GM18526 (cell line): ENCODE data around the gene APH1B.

Source experiments
- POLR2A ChIP-seq: IDR thresholded peaks from 3 replicates; pipeline ENCODE4 v1.6.1; 2011; ENCODE audit not compliant: insufficient read length; ENCODE audit errors: extremely low read depth

Gene APH1B

DNA sequence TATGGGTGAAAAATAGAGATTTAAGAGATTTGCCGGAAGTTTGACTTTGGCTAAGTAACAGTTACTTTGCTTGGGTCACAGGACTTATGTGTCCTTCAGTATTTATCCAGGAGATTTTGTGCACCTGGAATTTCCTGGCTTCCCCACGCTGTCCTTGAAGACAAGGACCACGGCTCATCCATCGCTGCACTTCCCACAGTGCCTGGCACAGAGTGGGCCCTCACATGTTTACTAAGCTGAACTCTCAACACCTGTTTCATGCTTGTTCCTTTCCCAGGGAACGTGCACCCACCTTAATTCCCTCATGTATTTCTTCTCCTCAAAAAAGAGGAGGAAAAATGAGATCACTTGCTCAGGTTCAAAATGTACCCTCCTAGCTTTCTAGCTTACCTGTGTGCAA is 72.2 kb downstream of the APH1B start:
- TF ChIP-seq POLR2A, result no peak

DNA sequence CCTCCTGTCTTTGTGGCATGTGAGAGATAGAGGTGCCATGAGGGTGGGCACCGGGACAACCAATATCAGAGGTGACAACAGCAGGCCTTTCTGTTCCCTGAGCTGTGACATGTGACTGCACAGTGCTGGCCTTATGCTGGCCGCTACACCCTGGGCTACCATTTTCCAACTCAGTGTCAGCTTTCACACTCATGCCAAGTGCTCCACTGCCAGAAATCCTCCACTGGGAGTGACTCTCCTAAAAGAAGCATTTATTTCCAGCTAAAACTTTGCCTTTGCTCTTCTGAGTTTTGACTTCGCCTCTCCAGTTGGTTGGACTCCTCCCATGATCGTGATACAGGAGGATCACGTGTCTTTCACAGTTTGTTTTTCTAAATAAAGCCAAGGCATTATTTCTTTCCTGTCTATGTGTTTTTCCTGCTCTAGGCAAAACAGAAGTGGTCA is 72.8 kb downstream of the APH1B start:
- no peak for TF ChIP-seq POLR2A

DNA sequence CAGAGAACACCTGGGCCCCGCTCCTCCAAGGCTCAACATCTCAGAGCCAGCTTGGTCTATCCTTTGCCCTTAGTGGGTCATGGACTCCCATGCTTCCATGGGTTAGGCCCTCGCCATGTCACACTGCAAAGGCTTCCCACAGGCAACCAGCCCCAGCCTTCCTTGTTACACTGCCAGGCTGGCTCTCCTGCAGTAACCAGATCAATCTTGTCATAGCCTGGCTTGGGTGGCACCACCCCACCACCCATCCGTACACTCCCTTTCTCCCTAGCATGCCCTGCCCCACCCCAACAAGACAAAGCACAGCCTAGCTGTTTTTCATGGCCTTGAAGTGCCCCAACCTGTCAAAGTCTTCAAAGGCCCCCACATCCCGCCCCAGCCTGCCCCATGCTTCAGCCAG is 73.8 kb downstream of the APH1B start:
- TF ChIP-seq POLR2A, result no peak

DNA sequence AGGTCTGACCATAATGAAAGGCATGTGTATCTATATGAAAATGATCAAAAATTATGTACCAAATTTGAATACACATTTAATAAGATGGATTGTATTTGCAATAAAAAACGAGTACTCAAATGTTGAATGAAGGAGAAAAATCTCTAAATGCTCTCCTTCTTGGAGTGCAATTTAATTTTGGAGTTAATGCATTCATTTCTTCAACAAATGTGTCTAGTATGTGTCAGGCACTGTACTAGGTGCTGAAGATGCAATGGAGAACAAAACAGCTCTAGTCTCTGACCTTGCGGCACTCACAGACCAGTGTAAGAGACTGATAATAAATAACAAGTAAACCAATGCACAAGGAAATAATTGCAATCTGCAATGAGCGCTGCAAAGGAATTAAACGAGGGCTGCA is 75.4 kb downstream of the APH1B start:
- TF ChIP-seq POLR2A, result no peak

DNA sequence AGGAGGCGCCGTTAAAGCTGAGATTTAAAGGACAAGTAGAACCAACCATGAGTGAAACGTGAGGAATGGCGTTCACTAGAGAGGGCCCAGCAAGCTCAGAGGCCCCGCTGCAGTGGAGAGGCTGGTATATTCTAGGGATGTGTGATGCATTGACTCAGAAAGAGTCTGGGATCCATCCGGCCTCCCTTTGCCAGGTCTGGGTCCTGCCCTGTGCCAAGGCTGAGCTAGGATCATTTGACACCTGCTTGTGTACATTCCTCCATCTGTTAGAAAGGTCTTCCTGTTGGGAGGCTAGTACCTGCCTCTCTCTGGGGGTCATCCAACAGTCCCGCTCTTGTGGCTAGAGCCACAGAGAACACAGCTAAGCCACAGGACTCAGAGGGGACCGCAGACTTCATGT is 75.9 kb downstream of the APH1B start:
- TF ChIP-seq POLR2A, result no peak

DNA sequence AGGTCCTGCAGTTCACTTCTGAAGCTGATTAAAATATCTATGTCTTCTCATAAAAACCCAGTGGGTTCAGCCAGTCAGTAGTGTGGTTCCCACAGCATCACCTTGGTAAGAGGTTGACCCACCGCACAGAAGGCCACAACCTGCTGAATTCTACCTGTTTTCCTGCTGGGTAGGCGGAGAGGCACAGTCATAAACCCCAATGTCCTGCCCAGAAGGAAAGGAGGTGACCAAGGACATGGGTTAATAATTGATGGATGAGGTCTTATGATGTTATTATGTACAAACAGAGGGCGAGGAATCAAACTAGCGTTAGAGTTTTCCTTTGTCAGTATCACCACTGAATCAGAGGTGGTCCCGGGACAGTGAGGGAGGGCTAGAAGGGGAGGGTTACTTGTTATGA is 76.5 kb downstream of the APH1B start:
- TF ChIP-seq POLR2A, result no peak

DNA sequence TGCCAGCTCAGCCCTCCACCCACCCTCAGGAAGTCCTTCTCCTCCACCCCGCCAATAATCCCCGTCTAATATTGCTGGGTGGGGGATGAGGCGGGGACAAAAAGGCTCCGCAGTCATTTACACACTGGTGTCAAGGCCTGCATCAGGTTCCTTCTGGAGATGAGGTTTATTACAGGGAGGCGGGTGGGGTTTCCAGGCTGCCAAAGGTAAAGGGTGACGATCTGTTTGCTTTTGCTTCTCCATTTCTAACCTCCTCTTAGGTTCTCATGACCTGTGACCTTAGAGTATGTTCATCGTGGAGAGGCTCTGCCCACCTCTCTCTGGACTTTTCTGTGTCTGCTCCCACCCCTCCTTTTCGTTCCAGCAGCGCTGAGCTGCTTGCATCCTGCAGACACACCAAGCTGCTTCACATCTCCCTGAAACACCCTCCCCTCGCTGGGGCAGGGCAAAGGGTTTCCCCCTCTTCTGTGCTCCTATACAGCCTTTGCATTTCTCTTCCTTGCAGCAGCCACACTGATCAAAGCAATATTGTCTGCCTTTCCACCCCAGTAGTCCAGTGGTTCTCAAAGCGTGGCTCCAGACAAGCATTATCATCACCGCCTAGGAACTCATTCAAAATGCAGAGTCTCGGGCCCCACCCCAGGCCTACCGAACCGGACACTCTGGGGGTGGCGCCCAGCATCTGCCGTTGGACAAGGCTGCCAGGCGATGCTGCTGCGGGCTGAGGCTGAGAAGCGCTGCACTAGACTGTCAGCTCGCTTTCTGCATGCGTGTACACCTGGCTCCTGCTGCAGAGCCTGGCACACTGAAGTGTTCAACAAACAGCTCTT is 77.6 kb downstream of the APH1B start:
- TF ChIP-seq POLR2A, result no peak

DNA sequence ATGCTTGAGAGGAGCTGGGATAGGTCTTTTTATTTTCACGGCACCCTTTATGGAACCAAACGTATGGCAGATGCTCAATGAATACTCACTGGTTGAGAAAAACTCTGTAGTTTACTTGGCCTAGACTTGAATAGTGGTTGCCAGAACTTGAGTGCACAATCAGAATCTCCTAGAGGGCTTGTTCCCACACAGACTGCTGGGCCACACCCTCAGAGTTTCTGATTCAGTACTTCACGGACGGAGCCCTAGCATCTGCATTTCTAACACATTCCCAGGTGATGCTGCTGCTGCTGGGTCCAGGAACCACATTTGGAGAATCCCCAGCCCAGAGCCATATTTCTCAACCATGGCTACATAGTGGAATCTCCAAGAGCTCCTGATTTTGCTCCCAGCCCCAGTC is 79.7 kb downstream of the APH1B start:
- TF ChIP-seq POLR2A, result no peak

DNA sequence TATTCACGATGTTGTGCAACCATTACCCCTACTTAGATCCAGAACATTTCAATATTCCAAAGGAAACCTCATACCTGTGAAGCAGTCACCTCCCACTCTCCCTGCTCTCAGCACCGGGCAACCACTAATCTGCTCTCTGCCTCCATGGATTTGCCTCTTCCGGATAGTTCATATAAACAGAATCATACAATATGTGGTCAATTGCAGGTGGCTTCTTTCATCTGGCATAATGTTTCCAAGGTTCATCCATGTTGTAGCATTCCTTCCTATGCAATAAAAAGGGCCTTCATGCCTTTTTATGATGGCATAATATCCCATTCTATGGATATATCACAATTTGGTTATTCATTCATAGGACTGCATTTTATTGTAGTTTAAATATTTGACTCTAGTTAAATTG is 80.3 kb downstream of the APH1B start:
- TF ChIP-seq POLR2A, result no peak

DNA sequence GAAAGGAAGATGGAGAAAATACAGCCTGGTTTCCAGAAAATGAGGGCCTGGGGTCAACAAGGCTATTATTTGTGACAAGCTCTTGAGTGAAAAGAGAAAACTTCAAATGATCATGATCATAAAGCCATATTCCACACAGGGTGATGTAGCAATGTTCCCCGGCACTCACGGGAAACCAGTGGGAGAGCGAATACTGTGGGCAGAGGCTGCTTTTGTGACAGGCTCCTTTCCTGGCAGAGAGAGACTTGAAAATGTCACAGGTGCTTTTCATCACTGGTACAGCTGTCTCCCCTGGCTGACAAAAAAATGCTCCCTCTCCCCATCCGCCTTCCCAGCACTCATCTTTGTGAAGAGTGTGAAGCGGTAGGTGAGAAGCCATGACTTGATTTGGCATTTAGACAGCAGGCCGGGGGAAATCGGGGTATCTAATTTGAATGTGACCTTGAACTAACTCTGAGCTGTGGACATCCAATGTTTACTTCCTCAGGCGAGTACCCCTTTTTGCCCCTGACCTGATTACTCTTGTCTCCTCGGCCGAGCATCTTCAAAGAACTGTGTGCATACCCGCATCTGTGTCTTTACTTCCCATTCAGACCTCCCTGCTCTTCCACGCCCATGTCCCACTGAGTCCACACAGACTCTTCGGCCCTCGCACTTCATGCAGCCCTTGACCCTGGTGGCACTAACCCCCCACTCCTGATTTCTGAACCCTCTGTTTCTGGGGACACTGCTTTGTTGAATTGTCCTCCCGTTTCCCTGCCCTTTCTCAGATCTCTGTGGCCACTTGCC is 81.0 kb downstream of the APH1B start:
- no peak for TF ChIP-seq POLR2A
